ENCODE data around the gene GPM6B.

The GPM6B gene, protein sequence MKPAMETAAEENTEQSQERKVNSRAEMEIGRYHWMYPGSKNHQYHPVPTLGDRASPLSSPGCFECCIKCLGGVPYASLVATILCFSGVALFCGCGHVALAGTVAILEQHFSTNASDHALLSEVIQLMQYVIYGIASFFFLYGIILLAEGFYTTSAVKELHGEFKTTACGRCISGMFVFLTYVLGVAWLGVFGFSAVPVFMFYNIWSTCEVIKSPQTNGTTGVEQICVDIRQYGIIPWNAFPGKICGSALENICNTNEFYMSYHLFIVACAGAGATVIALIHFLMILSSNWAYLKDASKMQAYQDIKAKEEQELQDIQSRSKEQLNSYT

DNA sequence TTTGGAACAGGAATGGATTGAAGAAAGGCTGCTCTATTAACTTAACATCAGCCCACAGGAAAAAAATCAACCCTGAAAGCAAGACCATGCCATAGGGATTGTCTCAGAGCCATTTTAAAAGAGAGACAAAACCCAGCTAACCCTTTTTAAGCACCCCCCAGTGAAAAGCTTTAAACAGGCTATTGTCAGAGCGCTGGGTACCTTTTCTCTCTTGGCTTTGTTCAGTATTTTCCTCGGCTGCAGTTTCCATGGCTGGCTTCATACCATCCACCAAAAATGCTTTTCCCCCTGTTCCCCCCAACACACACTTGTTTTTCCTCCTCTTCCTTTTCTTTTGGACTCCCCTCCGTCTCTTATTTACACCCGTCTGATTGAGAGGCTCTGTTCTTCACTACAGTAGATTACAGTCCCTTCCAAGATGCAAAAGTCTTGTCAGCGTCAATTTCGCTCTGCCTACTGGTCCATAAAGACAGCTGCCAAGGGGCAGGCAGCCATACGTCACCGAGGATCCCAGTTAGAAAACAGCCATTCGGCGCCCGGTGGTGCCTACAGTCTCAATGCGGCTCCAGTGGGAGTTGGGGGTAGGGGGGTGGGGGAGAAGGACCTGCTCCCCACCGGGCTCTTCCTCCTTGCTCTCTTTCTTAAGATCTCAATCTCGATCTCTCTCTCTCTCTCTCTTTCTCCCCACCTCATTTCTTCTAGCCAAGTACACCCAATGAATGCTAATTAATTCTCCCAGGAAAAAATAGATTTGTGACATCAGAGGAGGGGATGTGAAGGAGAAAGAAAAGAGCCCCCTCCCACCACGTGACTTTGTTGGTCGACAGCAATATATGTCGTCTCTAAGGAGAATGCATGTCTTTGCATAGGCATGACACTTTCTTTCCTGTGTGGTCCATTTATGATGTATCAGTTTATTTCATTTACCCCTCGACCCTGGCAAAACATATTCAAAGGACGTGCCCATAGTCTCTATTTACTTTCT, at the start of gene GPM6B:
TSS of gene GPM6B (minus strand) at position 451 of the 985 bp plus-strand sequence. CDS start at position 262, 189 bp downstream.
- no peak for DNase-seq

DNA sequence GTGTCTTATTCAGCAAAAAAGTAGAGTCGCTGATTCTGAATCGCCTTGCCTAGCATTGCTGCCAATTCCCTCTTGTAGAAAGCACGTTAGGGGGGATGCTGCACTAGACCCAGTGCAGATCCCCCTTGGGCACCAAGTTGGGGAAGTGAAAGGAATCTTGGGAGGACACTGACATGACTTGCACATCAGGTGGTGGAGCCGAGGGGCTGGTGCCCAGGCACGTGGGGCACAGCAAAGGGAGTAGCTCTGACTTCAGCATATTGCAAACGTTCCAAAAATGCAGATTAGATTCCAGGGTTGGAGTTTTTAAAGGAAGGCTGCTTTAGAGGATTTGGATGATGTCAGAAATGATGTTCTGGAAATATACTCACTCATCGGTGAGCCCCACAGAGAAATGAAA, 47.4 kb upstream of the GPM6B start:
- no peak for DNase-seq

GRCh38 chrX:13863324-13863723, 46.4 kb upstream of the GPM6B start:
- DNase-seq: no peak

DNA sequence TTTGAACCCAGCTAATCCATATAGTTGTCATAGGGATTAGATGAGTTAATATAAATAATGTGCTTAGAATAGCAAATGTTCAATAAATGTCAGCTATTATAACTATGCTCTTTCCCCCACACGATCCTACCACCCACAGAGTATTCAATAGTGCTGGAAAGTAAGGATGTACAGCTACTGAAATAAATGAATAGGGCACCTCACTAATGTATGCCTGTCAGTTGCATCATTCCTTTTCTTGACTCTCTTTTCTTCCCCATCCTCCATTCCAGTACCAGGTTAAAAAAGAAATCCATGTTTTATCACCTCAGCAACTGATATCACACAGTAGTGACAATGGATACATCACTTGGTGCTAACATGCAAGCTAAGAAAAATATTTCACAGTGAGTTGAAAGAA, 42.8 kb upstream of the GPM6B start:
- no peak for DNase-seq

DNA sequence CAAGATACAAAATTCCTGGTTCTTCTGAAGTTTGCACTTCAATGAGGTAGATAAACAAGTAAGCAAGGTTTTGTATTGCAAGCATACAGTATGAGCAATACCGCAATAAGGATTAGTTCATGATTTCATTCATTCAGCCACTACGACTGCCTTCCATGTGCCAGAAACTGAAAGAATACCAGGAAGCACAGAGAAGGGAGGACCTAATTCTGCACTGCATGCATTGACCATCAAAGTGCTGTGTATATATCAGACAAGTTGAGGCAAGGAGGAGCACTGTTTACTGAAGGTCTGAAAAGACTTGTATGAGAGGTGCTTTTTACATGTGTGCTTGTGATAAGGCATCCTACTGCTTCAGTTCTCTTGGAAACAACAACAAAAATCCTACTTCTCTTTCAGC, 40.9 kb upstream of the GPM6B start:
- no peak for DNase-seq

DNA sequence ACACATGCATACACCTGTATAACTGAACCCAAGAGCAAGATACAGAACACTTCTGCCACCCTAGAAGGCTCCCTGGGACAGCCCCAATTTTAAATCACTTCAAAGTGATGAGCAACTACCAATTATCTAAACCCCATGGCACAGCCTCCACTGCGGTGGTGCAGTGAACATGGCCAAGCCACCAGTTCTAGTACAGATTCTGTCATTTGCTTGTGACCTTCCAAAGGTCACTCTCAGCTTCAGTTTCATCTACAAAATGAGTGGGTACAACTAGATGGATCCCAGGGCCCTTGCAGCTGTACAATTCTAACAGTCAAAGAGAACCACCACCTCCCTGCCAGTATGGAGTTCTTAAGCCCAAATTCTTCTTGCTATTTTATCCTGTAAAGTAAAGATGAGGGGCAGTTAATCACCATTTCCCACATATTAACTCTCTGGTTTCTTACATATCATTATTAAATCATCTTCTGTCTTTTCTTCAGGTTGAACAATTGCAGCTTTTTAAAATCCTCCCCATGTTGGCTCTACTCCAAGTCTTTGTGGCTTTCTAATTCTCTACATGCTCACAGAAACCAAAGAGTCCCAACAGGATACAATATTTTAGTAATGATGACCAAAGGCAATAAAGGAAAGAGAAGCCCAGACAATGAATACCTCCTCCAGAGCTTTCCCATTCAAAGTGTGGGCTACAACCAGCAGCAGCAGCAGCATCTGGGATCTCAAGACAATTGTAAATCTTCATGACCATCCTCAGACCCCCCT, 39.0 kb upstream of the GPM6B start:
- DNase-seq: no peak

DNA sequence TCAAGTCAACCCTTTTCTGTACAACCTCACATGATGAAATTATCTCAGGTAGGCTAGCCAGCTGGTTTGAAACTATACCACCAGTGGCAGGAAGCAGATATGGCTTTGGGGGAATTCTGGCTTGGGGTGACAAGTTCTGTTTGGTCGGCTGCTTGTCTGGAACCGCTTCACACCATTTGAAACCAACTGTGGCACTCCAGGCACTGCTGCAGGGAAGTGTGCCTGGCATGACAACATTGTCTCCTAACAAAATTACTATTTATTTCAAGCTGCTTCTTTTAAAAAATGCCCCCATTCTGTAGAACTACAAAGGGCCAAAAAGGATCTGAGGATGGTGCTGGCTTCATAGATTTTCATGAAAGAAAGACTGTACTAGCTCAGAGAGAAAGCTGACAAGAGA, 37.1 kb upstream of the GPM6B start:
- no peak for DNase-seq

GRCh38 chrX:13852001-13852695, 35.3 kb upstream of the GPM6B start:
- no peak for DNase-seq

DNA sequence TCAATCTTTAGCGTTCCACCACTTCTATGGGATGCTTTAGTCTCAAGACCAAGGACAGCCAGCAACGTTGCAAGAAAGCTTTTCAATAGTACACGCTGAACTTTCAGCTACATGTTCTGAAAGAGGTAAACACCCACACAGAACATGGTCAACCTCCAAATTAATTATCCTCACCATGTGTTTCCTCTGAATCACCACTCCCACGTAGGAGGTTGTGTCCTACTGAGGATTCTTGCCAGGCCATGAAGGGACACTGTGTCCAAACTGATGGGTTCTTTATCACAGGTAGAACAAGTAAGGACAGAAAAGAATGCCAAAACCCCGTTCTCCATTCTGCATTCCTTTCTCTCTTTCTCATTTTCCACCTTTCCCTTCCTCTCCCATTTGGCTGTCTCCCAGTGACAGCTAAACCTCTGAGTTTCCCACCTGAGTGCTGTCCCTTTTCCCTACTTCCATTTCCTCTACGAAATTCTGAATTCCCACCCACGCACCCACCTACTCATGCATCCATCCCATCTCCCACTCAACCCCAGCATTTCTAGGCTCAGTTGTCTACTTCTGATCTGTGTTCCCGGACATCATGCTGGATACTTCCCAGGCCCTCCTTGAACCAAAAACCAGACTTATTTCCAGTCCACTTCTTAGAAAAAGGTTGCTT, 29.0 kb upstream of the GPM6B start:
- no peak for DNase-seq

DNA sequence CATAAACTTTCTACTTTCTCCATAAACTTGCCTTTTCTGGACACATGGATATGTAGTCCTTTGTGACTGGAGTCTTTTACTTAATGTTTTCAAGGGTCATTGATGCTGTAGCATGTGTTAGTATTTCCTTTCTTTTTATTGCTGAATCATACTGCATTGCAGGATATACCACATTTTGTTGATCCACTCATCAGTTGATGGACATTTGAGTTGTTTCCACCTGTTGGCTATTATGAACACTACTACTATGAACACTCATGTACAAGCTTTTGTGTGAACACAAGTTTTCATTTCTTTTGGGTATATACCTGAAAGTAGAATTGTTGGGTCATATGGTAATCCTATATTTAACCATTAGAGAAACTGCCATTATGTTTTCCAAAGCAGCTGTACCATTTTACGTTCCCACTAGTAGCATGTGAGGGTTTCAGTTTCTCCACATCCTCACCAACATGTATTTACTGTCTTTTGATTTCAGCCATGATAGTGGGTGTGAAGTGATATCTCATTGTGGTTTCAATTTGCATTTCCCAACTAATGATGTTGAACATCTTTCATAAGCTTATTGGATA, 26.3 kb upstream of the GPM6B start:
- DNase-seq: no peak

DNA sequence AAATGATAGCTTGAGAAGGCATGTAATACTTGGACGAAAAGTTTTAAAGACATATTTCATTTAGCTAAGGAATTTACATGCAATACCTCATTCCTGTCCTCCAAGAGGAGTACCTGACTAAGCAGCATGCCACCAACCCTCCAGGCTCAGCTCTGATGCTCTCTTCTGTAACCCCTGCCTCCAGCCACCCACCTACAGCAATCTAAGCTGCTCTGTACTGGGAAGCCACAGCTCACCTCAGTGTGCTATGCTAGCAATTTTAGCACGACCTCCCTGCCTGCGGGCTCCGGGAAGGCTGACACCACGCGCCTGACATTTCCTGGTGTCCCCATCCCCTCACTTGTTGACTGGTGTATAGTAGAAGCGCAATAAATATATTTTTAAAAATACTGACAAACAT, 23.2 kb upstream of the GPM6B start:
- no peak for DNase-seq

- DNase-seq: no peak
These were observed 20.4 kb upstream of the GPM6B start for GRCh38 chrX:13837290-13837745.

GRCh38 chrX:13836575-13836974, 19.7 kb upstream of the GPM6B start:
- DNase-seq: no peak

DNA sequence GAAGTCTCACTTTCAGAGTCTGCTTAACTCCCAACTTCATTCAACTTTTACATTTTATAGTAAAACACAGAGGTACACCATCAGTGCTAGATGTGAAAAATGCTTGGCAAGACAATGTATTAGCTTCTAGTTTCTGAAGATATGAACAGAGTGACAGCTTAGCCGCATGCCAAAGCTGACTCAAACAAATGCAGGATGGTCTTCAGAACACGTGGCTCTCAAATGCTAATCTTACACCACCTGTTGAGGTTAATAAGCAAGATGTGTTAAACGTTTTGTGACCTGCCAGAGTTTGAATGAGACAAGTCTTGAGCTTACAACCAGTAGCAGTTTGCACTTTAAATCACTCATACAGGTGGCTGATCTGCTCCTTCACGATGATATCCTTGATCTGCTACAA, 18.9 kb upstream of the GPM6B start:
- no peak for DNase-seq

DNA sequence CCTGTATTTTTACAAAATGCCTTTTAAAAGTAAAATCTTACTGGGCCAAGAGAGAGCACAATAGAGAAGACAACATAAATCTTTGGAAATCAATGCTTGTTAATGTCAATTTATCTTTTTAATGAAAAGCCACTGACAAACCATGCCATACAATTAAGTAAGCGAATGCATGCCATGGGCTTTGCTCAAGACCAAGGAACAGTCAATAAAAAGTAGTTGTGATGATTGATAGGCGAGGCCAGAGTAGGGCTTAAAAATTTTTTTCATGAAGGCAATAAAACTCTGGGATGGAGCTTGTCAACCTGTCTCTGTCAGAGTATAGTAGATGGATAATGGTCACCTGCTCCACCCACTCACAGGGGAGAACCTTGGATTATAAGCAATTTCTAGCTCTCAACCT, 17.5 kb upstream of the GPM6B start:
- DNase-seq: no peak

DNA sequence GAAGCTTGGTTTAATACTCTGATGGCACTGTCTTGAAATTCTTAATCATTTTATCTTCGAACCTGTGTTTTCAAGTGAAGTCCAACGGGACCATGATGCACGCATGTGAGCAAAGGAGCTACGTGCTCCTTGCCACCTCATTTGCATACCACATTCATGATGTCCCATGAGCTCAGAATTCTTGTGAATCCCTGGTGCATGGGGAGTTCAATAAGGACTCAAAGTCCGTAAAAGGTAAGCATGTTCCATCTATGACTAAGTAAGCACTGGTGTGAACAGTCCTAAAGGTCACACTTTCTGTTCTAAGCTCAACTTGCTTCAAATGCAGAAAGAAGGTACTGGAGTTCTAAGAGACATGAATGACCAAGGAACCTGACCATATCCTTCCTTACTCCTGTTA, 13.1 kb upstream of the GPM6B start:
- DNase-seq: no peak

- no peak for DNase-seq
These were observed 11.5 kb upstream of the GPM6B start for GRCh38 chrX:13828392-13828791.

DNA sequence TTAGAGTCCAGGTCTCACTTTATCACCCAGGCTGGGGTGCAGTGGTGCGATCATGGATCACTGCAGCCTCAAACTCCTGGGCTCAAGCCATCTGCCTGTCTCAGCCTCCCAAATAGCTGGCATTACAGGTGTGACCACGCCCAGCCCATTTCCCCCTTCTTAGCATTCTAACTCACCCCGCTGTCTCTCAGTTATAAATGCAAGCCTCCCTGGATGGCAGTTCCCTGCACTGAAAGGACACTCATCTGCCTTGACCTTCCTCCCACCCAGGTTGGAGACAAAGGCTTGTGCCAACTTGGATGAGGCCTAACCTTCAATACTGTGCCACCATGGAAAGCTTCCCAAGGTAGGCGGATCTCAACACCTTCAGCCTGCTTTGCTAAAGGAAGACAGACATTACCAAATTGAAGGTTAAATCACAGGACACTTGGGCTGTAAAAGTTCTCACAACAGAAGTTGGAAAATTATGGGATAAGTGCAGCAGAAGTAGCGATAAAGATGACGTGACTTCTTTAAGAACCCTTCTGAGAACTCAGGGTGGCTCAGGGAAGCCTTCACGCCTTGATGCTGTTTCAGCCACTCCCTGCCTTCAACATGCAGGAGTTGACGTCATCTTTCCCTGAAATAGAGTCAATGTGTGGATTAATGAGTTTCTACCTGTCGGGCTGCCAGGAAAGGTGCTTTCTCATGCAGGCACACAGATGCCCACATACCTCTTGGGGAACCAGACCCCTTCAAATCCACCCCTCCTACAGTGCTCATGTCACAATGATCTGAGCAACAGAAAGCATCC, 10.6 kb upstream of the GPM6B start:
- DNase-seq: no peak

GRCh38 chrX:13826770-13827169, 9.9 kb upstream of the GPM6B start:
- DNase-seq: no peak

GRCh38 chrX:13825178-13825762, 8.4 kb upstream of the GPM6B start:
- DNase-seq: no peak
